ENCODE results near the gene MBLAC1. TPM values are rescaled to one million over a fixed set of nuclear protein-coding genes. Genes with fewer than 3 reads are reported as not detected.

The MBLAC1 gene
- total and polyA plus RNA-seq, 4 donors, result 1.7 to 2.9 (median 2.1) TPM

DNA sequence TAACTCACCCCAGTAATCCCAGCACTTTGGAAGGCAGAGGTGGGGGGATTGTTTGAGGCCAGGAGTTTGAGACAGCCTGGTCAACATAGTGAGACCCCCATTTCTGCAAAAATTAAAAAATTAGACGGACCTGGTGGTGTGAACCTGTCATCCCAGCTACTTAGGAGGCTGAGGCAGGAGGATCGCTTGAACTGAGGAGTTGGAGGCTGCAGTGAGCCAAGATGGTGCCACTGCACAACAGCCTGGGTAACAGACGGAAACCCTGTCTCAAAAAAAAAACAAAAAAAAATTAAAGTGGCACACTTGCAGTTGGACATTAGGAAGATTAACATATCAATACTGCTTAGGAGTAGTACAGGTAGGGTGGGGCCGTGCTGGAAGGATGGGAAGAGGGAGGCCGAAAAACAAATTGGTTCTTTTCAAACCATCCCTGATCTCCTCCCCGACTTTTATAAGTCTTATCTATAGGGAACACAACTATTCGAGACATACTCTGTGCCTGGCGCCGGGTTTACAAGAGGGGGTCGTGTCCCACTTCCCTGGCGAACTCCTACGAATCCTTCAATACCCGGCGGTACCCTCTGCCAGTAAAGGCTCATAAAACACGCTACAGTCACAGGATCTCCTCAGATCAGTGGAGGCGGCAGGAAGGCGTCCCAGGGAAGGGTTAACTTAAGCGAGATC, 8.2 kb upstream of the MBLAC1 start:
- Histone ChIP-seq H3K36me3 (ENCODE audit: control insufficient read depth in 4 of 4, insufficient read depth in 4 of 4, low read length in 4 of 4) (peaks cover 0 to 14% (median 5%) of the 10 kb centered on the region in 4 donors), H3K27me3 (ENCODE audit: control insufficient read depth in 3 of 3, insufficient read depth in 3 of 3, low read length in 2 of 3) (no peaks in the 10 kb centered on the region), H3K9ac (ENCODE audit: insufficient read depth in 1 of 2, low read length in 2 of 2) (peak overlapping the region; percentile 69 to 95), H3K4me1 (ENCODE audit: control insufficient read depth in 5 of 5, insufficient read depth in 5 of 5, low read length in 5 of 5) (peaks cover 0 to 14% (median 7%) of the 10 kb centered on the region in 5 donors), H3K27ac (ENCODE audit: low read depth in 1 of 2, low read length in 1 of 2) (peak overlapping the region; percentile 64 to 75), H3K4me3 (peak overlapping the region; percentile 86), H3K9me3 (ENCODE audit: control insufficient read depth in 4 of 4, insufficient read depth in 3 of 4, low read length in 3 of 4) (no peaks in the 10 kb centered on the region)
- DNase-seq, result no peak
- TF ChIP-seq, protein P1, sequence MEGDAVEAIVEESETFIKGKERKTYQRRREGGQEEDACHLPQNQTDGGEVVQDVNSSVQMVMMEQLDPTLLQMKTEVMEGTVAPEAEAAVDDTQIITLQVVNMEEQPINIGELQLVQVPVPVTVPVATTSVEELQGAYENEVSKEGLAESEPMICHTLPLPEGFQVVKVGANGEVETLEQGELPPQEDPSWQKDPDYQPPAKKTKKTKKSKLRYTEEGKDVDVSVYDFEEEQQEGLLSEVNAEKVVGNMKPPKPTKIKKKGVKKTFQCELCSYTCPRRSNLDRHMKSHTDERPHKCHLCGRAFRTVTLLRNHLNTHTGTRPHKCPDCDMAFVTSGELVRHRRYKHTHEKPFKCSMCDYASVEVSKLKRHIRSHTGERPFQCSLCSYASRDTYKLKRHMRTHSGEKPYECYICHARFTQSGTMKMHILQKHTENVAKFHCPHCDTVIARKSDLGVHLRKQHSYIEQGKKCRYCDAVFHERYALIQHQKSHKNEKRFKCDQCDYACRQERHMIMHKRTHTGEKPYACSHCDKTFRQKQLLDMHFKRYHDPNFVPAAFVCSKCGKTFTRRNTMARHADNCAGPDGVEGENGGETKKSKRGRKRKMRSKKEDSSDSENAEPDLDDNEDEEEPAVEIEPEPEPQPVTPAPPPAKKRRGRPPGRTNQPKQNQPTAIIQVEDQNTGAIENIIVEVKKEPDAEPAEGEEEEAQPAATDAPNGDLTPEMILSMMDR (IDR thresholded peaks at IDR 0.05; ENCODE audit: control extremely low read depth, extremely low read depth), result no peak
- ATAC-seq (ENCODE audit: insufficient read depth, low FRiP score), result no peak
- 22 to 25% methylated on average over 18 of the region's 18 CpGs for WGBS, 2 donors

DNA sequence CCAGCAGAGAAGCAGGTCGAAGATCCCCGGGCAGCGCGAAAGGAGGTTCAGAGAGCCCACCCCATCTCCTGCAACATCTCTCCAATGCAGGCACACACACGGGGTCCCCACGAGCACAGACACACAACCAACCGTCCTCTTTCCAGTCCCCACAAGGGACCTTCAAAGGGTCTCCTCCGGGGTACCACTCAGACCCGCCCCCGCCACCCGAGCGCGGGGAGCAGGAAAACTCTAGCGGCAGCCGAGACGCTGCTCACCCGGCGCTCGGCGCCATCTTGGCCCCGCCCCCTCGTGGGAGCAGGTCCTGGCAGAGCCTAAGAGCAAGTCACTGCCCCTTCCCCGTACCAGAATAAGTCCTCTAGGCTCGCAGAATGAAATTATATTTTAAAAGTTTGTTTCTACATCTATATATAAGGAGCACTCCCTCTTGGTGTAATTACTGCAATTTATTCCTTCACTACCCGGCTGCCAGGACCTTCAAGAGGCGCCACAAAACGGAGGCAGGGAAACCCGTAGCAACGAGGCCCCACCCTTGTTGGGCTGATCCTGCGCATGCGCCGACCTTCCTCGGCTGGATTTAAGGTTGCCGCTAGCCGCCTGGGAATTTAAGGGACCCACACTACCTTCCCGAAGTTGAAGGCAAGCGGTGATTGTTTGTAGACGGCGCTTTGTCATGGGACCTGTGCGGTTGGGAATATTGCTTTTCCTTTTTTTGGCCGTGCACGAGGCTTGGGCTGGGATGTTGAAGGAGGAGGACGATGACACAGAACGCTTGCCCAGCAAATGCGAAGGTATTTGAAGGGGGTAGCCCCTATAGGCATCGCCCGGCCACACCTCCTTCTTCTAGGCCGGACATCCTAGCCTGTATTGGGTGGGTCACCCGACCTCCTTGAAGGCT, 7.4 kb upstream of the MBLAC1 start, which contains the start of the genes CNPY4 and TAF6:
Gene CNPY4 (plus strand): TSS at position 563 of the 898 bp plus-strand sequence. CDS start 111 bp downstream, at position 674.
Gene TAF6 (minus strand): TSS at position 287 of the 898 bp plus-strand sequence. CDS start 5,149 bp downstream, outside the sequence.
- Histone ChIP-seq H3K27ac (ENCODE audit: low read depth in 1 of 2, low read length in 1 of 2) (peak within 1 kb of the TSS; percentile 75), H3K4me1 (ENCODE audit: control insufficient read depth in 5 of 5, insufficient read depth in 5 of 5, low read length in 5 of 5) (peaks cover 0 to 14% (median 7%) of the 10 kb centered on the region in 5 donors), H3K4me3 (peak within 1 kb of the TSS; percentile 86), H3K27me3 (ENCODE audit: control insufficient read depth in 3 of 3, insufficient read depth in 3 of 3, low read length in 2 of 3) (no peaks in the 10 kb centered on the region), H3K9me3 (ENCODE audit: control insufficient read depth in 4 of 4, insufficient read depth in 3 of 4, low read length in 3 of 4) (no peaks in the 10 kb centered on the region), H3K36me3 (ENCODE audit: control insufficient read depth in 4 of 4, insufficient read depth in 4 of 4, low read length in 4 of 4) (peaks cover 0 to 11% (median 1%) of the 10 kb centered on the region in 4 donors), H3K9ac (ENCODE audit: insufficient read depth in 1 of 2, low read length in 2 of 2) (peak within 1 kb of the TSS; percentile 69 to 95)
- DNase-seq (peak; percentile 96 to 98 (median 98)), ATAC-seq (ENCODE audit: insufficient read depth, low FRiP score) (peak; percentile 91)
- 0% methylated on average over 49 of the region's 49 CpGs for WGBS, 2 donors
- TF ChIP-seq, protein P1 (IDR thresholded peaks at IDR 0.05; ENCODE audit: control extremely low read depth, extremely low read depth), result no peak

DNA sequence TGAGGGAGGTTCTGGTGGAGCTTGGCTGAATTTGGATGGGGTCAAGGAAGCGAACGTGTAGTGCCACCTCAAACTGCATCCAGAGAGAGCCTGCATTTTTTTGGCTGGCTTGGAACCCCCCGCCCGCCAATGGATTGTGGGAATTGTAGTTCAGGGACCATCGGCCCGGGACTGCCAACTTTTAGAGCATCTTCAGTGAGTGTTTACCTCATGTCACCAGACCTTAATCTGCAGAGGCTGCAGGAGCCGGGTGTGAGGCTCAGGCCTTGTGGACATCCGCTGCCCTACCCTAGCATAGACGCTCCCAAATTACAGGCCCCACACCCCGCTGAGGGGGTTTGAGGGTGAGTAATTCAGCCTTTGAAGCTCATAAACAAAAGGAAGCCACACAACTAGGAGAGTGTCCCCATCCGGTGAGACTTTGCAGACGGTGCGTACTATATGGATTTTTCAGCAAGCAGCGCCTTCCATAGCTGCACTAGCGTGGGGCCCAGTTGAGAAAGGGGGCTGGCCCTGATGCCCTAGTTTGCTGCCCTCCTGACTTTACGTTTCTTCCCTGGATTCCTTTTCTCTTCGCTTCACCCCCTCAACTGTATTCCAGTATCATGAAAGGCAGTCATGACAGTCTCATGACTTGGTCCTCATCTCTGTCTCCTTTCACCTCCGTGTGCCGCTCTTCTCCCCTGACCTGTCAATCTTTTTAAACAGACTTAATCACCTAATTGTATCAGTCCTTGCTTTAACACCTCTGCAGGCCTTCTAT, 6.6 kb upstream of the MBLAC1 start:
- Histone ChIP-seq H3K27ac (ENCODE audit: low read depth in 1 of 2, low read length in 1 of 2) (peak overlapping the region; percentile 75), H3K4me1 (ENCODE audit: control insufficient read depth in 5 of 5, insufficient read depth in 5 of 5, low read length in 5 of 5) (peaks cover 0 to 14% (median 9%) of the 10 kb centered on the region in 5 donors), H3K9ac (ENCODE audit: insufficient read depth in 1 of 2, low read length in 2 of 2) (peak overlapping the region in 1 of 2 donors; percentile 67), H3K27me3 (ENCODE audit: control insufficient read depth in 3 of 3, insufficient read depth in 3 of 3, low read length in 2 of 3) (no peaks in the 10 kb centered on the region), H3K4me3 (peak overlapping the region; percentile 41), H3K36me3 (ENCODE audit: control insufficient read depth in 4 of 4, insufficient read depth in 4 of 4, low read length in 4 of 4) (peaks cover 0 to 11% (median 1%) of the 10 kb centered on the region in 4 donors), H3K9me3 (ENCODE audit: control insufficient read depth in 4 of 4, insufficient read depth in 3 of 4, low read length in 3 of 4) (no peaks in the 10 kb centered on the region)
- WGBS, 2 donors, result 24 to 34% methylated on average over 19 of the region's 19 CpGs
- TF ChIP-seq, protein P1 (IDR thresholded peaks at IDR 0.05; ENCODE audit: control extremely low read depth, extremely low read depth), result no peak
- DNase-seq, result peak; percentile 81 to 90 (median 83)
- peak; percentile 24 for ATAC-seq (ENCODE audit: insufficient read depth, low FRiP score)
